Measurements from ENCODE around the gene CHRNA7.
"Not testable (repeated sequence)": the region's sequence is repeated elsewhere in the genome, so short reads cannot be mapped to it uniquely, and the experiment has no call there.

The CHRNA7 gene

GRCh38 chr15:32120577-32121383 is 90.5 kb downstream of the CHRNA7 start:
- no peak for DNase-seq (ENCODE audit: low spot score)

GRCh38 chr15:32121384-32121695 is 91.0 kb downstream of the CHRNA7 start:
- DNase-seq (ENCODE audit: low spot score), result no peak

- DNase-seq (ENCODE audit: low spot score), result no peak
These were observed 91.7 kb downstream of the CHRNA7 start for GRCh38 chr15:32122013-32122412.

DNA sequence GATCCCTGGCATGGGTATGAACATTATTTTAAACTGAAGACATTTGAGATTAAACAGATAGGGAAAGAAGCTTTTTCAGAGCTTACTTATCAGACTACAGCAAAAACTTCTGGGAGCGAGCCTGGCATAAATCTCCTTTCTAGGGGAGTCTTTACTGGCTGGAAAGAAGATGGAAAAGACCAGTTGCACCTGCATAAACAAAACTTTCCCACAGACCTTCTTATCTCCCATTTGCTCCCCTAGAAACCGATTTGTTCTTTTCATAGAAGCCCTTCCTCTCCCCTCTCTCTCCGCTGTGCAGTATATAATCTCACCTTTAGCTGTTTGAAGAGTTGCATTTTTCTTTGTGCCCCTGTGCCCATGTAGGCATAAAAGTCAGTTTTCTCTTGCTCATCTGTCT is 93.2 kb downstream of the CHRNA7 start:
- DNase-seq (ENCODE audit: low spot score), result no peak

DNA sequence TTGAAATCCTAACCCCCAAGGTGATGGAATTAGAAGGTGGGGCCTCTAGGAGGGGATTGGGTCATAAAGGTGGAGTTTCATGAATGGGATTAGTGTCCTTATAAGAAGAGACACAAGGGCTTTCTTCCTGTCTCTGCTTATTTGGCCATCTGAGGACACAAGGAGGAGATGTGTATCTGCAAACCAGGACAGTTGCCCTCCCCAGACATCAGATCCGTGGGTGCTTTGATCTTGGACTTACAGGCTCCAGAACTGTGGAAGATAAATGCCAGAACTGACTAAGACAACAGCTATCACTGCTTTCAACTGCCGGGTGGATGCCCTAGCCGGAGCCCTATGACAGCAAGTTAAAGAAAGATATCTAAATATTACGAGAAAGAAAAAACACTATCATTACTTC is 94.4 kb downstream of the CHRNA7 start:
- DNase-seq (ENCODE audit: low spot score), result no peak

DNA sequence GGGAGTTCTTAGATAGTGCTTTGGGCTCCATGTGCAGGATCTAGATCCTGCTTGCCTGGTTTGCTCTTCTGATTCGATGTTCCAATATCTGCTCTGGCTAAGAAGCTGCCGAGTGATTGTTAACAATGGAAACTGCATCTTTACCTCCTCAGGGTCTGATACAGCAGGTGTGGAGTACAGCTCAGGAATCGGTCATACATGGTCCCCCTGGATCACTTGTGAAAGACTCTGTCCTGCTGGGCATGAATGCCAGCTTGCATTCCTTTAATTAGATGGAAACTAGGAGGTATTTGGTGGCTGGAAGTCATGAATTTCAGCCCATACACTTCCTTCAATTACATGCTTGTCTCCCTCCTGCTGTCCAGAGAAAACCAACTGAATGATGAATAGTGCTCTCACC is 95.3 kb downstream of the CHRNA7 start:
- no peak for DNase-seq (ENCODE audit: low spot score)

DNA sequence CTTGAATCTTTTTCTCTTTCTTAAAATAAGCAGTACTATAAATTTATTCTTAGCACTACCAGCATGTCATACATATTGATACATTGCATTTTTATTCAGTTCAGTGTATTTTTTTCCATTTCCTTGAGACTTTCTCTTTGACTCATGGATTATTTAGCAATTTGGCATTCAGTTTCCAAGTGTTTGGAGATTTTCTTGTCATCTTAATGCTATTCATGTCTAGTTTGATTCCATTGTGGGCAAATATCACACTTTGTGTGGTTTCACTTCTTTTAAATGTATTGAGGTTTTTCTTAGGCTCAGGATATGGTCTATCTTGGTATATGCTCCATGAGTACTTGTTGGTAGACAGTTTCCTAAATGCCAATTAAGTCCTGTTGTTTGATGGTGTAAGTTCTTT is 99.5 kb downstream of the CHRNA7 start:
- DNase-seq (ENCODE audit: low spot score), result no peak

DNA sequence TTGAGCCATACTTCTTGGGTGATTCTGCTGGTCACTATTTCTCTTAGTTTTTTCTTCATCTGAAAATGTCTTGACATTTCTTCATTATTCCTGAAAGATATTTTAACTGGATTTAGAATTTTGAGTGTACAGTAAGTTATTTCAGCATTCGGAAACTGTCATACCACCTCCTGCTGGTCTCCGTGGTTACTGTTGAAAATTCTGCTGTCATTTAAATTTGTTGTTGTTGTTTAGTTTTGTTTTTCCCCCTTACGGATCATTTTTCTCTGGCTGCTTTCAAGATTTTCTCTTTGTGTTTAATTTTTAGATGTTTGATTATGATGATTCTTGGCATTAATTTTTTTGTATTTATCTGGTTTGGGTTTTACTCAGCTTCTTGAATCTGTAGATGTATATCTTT is 100.5 kb downstream of the CHRNA7 start:
- DNase-seq (ENCODE audit: low spot score), result no peak

GRCh38 chr15:32131803-32132202 is 101.5 kb downstream of the CHRNA7 start:
- DNase-seq (ENCODE audit: low spot score), result no peak

DNA sequence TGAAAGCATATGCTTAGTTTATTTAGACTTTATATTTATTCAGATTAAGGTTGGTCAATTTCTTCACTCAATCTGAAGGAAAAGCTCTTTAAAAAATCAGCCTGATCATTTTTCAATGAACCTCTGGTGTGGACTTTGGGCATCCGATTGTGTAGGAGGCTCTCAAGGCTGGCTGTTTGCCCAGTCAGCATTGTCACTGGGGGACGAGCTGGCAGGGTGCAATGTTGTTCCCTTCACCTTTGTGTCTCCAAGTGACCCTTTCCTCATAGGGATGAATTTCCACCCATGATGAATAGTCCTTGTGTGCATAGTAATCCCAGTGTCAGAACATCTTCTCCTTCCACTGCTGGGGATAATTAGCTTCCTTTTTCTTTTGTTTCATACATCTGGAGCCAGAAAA is 102.5 kb downstream of the CHRNA7 start:
- no peak for DNase-seq (ENCODE audit: low spot score)

GRCh38 chr15:32134842-32135241 is 104.5 kb downstream of the CHRNA7 start:
- no peak for DNase-seq (ENCODE audit: low spot score)

GRCh38 chr15:32135335-32135734 is 105.0 kb downstream of the CHRNA7 start:
- no peak for DNase-seq (ENCODE audit: low spot score)

DNA sequence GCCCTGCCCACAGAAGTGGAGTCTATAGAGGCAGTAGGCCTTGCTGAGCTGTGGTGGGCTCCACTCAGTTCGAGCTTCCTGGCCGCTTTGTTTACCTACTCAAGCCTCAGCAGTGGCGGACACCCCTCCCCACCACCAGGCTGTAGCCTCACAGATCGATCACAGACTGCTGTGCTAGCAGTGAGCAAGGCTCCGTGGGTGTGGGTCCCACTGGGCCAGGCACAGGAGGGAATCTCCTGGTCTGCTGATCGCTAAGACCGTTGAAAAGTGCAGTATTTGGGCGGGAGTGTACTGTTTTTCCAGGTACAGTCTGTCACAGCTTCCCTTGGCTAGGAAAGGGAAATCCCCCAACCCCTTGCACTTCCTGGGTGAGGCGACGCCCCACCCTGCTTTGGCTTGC is 115.2 kb downstream of the CHRNA7 start:
- not testable (repeated sequence) for DNase-seq (ENCODE audit: low spot score)

DNA sequence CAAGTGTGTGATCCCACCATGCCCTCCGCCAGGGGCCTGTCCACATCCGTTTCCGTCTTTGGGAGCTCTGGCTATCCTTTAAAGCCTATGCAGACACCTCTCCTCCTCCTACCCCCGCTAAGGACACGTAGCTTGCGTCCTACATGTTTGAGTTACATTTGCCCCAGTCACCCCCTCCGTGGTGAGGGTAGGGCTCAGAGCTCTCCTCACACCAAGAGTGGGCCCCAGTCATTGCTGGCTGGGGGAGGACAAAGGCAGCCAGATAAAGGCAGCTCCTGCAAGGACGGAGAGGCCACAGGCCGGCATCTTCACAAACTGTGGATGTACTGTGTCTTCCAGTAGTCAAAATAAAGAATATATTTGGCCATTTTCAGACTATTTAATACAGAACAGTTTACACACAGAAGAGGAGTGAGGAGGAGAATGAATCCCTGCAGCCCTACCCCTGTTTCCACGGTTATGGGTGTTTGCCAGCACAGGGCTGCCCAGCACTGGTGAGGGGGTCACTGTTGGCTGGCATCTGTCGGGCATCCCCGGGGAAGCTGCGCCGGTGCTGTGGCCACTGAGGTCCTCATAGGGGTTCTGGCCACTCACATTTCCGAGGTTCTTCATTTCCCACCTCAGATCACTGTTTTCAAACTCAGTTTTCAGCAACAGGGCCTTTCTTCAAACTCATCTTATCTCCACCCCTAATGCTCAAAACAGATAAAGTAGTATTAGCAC is 118.7 kb downstream of the CHRNA7 start:
- DNase-seq (ENCODE audit: low spot score), result no peak

- no peak for DNase-seq (ENCODE audit: low spot score)
These were observed 122.3 kb downstream of the CHRNA7 start for GRCh38 chr15:32152574-32152973.

GRCh38 chr15:32153868-32154623 is 123.7 kb downstream of the CHRNA7 start:
- not testable (repeated sequence) for DNase-seq (ENCODE audit: low spot score)

DNA sequence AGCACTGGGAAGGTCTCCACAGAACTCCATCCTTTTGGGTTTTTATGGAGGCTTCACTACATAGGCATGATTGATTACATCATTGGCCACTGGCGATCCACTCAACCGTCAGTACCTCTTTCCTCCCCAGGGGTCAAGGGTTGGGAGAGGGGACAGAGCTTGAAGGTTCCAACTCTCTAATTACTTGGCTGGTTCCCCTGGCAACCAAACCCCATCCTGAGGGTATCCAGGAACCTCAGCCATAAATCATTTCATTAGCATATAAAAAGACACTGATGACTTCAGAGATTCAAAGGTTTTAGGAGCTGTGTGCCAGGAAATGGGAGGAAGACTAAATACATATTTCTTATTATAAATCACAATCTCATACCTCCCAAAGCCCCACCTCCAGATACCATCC is 131.8 kb downstream of the CHRNA7 start:
- DNase-seq (ENCODE audit: low spot score), result not testable (repeated sequence)

DNA sequence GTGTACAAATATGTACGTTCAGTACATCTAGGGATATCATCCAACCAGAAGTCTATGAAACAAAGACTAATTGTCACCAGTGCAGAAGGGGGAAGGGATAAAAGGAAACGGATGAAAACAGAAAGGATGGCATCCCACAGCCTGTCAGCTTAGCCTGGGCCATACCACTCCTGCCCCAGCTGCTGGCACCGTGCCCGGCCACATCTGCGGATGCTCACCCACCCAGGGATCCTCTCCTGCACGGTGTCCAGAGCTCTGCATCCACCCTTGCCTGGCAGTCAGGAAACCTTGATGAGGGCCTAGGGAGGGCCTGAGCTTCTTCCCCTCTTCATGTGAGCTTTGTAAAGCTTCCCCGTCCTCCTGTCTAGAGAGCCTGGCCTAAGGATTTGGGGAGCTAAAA is 133.8 kb downstream of the CHRNA7 start:
- not testable (repeated sequence) for DNase-seq (ENCODE audit: low spot score)

DNA sequence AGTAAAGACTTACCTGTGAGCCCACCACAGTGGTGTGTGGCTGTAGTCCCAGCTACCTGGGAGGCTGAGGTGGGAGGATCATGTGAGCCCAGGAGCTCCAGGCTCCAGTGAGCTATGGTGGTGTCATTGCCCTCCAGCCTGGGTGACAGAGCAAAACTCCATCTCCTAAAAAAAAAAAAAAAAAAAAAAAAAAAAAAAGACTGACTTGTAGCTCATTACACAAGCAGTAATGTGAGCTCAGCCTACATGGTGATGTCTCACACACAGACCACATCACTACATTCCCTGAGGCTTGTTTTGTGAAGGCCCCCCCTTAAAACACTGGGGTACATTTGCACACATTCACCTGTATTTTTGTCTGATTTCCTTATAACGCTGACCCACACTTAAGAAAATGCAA is 134.4 kb downstream of the CHRNA7 start:
- not testable (repeated sequence) for DNase-seq (ENCODE audit: low spot score)

DNA sequence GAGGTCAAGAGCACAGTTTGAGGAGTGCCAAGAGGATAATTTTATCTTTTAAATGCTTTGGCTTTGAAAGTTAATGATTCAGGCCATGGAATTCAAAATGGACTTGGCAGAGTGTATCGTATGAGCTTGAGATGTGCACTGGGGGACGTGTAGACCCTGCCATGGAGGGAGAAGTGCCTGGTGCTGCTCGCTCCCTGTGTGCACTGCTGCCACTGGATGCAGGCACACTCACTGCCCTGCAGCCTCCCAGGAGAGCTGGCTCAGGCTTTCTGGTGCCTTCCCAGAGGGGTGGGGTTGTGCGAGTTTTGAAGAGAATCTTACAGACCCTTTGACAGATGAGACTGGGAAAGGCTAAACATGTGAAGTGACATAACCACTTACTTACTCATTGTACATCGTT is 135.5 kb downstream of the CHRNA7 start:
- not testable (repeated sequence) for DNase-seq (ENCODE audit: low spot score)

- not testable (repeated sequence) for DNase-seq (ENCODE audit: low spot score)
These were observed 136.0 kb downstream of the CHRNA7 start for GRCh38 chr15:32166270-32166669.

DNA sequence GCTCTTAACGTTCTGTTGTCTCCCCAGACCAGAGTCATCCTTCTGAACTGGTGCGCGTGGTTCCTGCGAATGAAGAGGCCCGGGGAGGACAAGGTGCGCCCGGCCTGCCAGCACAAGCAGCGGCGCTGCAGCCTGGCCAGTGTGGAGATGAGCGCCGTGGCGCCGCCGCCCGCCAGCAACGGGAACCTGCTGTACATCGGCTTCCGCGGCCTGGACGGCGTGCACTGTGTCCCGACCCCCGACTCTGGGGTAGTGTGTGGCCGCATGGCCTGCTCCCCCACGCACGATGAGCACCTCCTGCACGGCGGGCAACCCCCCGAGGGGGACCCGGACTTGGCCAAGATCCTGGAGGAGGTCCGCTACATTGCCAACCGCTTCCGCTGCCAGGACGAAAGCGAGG is 137.6 kb downstream of the CHRNA7 start:
- not testable (repeated sequence) for DNase-seq (ENCODE audit: low spot score)

- DNase-seq (ENCODE audit: low spot score), result not testable (repeated sequence)
These were observed 150.3 kb downstream of the CHRNA7 start for GRCh38 chr15:32180579-32180978.

All from GM03348 (cell line).